Stimulated activated CD4-positive, alpha-beta T cell treated with anti-CD3 and anti-CD28 coated beads, Interleukin-12 subunit alpha, Interleukin-12 subunit beta, amount 100 ng/mL, for 48 hours (primary cell): ENCODE results near the gene SDHAF1.

Experiments used
- DNase-seq, 3 donors: peaks; one replicate each; pipeline ENCODE4 v3.0.0-alpha.2; 2020; ENCODE audit warnings: low read depth in 2 of 3, low spot score in 1 of 3

Gene SDHAF1

GRCh38 chr19:35986664-35987570 is 8.1 kb upstream of the SDHAF1 start:
- no peak for DNase-seq

- DNase-seq: no peak
These were observed 7.5 kb upstream of the SDHAF1 start for GRCh38 chr19:35987571-35987896.

DNA sequence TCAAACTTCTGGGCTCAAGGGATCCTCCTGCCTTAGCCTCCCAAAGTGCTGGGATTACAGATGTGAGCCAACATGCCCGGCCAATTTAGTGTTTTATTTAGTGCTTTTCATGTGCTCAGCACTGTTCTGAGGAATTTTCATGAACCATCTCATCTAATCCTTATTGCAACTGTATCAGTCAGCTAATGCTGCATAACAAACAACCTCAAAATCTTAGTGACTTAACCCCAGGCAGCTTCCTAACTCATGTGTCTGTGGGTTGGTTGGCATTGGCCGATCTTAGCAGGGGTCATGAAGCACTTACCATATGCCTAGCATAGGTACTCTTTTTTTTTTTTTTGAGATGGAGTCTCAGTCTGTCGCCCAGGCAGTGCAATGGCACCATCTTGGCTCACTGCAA is 6.2 kb upstream of the SDHAF1 start:
- no peak for DNase-seq

GRCh38 chr19:35990156-35990555 is 4.8 kb upstream of the SDHAF1 start:
- DNase-seq: no peak

GRCh38 chr19:35990771-35991730 is 3.9 kb upstream of the SDHAF1 start:
- no peak for DNase-seq

DNA sequence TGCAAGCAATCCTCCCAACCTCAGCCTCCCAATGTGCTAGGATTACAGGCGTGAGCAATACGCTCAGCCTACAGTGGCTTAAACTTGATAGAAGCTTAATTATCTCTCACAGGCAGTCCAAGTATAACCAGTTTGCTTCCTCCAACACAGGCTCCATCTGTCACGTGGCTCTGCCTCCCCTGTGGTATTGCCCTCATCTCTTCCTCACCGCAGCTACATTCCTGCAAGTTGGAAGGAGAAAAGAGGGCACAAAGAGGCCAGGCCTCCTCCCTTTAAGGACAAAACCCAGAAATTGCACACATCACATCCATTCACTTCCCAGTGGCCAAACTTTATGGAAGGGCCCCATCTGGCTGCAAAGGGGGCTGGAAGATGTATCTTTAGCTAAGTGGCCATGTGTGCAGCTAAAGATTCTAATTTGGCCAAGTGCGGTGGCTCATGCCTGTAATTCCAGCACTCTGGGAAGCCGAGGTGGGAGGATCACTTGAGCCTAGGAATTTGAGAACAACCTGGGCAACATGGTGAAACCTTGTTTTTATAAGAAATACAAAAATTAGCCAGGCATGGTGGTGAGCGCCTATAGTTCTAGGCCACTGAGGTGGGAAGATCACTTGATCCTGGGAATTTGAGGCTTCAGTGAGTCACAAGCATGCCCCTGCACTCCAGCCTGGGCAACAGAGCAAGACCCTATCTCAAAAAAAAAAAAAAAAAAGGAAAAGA is 3.1 kb upstream of the SDHAF1 start:
- no peak for DNase-seq

GRCh38 chr19:35992907-35993765 is 1.9 kb upstream of the SDHAF1 start:
- DNase-seq: no peak

DNA sequence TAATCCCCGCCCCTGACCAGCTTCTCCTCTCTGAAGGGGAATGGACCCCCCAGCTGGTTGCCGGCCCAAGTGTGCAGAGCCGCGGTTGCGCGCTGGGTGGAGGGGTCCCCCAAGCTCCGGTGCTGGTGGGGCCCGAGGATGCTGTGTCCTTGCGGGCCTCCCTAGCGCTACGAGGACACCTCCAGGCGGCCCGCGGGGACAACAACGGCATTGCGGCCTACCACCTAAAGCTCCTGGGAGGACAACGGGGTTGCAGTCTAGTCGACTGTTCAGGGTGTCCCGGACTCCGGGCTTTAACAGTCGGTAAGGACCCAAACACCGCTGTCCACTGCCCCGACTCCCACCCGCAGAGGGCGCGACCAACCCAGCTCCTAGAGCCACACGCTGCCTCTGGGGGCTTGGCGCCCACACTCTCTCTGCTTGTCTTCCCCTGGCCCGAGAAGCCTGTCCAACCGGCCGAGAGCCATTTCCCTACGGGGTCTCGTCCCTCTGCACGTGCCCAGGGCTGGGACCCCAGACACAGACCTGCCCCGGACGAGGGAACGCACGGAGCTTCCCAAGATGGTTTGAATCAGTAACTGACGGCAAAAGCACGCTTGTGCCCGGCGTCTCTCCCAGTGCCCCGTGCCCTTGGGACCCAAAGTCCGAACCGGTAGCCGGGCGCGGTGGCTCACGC is 927 bp upstream of the SDHAF1 start:
- DNase-seq: no peak

DNA sequence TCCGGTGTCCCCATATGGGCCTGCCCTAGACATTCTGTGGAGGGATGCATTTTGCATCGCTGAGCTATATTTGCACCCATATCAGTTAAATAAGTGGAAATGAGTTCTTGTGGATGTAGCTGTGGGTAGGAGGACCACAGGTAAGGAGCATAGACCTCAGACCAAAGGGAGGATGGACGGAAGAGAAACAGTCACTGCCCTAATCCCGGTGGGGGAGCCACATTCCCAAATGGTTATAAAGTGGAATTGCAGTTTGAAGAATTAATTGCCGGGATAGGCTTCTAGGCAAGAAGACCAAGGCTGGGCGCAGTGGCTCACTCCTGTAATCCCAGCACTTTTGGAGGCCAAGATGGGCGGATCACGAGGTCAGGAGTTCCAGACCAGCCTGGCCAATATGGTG is 1.8 kb downstream of the SDHAF1 start:
- DNase-seq: no peak

DNA sequence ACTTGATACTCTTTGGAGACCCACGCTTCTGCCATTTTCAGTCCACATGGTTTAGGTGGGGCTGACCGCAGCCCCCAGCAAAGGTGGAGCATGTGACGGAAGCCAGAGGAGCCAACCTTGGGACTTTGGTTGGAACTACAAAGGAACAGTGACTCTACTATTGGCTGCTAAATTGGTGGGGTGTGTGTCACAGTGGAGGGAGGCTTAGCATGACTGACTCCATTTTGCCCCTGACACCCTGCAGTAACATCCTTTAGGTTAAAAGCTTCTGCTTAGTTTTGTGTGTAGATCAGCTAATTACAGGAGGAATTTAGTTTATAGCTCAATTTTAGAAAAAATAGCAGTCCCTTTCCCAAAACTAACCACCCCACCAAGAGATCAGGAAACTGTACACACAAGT is 6.6 kb downstream of the SDHAF1 start:
- no peak for DNase-seq

- no peak for DNase-seq
These were observed 8.3 kb downstream of the SDHAF1 start for GRCh38 chr19:36003284-36003683.

- DNase-seq: no peak
These were observed 12.0 kb downstream of the SDHAF1 start for GRCh38 chr19:36006955-36007354.

- DNase-seq: no peak
These were observed 13.5 kb downstream of the SDHAF1 start, which contains the start of gene SYNE4 for GRCh38 chr19:36008336-36008978. TSS of gene SYNE4 (minus strand) at chr19:36008813. CDS start at chr19:36008681, 132 bp downstream.

DNA sequence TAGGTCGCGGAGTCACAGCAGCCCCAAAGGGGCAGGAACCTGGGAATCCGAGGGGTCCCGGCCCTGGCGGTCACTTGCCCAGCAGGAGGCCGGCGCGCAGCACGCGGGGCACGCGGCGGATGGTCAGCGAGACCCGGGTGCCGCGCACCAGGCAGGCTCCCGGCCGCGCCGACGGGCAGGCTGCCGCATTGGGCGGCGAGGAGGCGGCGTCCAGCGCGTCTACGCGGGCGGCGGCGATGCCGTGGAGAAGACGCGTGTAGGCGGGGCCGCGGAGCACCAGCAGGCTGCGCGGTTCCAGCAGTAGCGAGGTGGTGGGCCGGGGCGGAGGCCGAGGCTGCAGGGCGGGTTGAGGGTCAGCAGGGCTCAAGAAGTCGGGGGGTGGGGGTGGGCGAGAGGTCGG is 14.2 kb downstream of the SDHAF1 start:
- peak in 1 of 3 donors; percentile 62 for DNase-seq

DNA sequence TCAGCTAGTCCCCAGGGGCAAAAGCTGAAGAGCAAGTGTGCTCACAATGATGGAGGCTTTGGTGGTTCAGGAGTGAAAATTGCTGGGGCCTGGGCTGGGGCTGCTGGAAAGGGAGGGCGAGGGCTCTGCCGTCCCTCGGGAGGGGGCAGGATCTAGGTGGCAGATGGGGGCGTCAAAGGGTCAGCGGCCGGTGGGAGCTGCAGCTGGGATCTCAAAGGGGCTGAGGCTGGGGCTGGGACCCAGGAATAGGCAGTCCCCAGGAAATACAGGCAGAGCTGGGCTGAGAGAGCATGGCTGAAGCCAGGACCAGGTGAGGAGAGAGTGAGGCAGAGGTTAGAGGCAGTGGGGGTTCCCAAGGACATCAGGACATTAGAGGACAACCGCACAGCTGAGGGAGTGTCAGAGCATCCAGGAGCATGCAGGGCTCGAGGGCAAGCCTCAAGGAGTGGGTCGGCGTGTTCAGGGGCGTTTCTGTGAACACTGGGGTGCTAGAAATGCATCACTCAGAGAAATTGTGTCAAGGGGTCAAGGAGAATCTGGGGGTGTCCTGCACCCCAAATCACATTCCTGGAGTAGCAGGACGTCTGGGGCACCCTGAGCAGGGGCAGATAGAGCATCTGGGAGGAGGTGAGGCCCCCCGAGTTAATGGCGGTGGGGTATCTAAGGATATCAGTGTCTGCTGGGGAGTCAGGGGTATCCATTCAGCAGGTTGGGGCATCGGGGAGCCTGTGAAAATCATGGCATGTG is 14.8 kb downstream of the SDHAF1 start:
- no peak for DNase-seq

GRCh38 chr19:36010402-36010801 is 15.4 kb downstream of the SDHAF1 start:
- no peak for DNase-seq

- DNase-seq: no peak
These were observed 18.5 kb downstream of the SDHAF1 start for GRCh38 chr19:36013280-36014011.
